HEK293 (cell line): ENCODE results near the gene ACIN1.

Source experiments
- CTCF ChIA-PET: fragments of 350-600 bp; formaldehyde crosslinking; extraction: SDS; loops from one replicate; lab custom pipeline; 2021; ENCODE audit warnings: antibody characterized with exemption; lab: Yijun Ruan, JAX
- POLR2A ChIA-PET: fragments of 300-600 bp; formaldehyde crosslinking; extraction: SDS; loops from one replicate; lab custom pipeline; 2020; ENCODE audit warnings: antibody characterized with exemption, inconsistent platforms; lab: Yijun Ruan, JAX
- H3K27ac ChIP-seq: fragments of 200-500 bp; sonication (Bioruptor generic); 2 replicates; pipeline ENCODE4 v1.5.1; 2014; ENCODE audit warnings: low read depth, low read length, control low read depth, inconsistent platforms; ENCODE audit errors: extremely low read depth
- H3K36me3 ChIP-seq, 2 experiments: fragments of 200-500 bp in 1 of 2; sonication (Bioruptor generic) in 1 of 2; 1 replicate in 1 of 2; 2 replicates in 1 of 2; pipeline ENCODE4 v1.5.1; 2014 to 2017; ENCODE audit warnings: inconsistent platforms in 2 of 2, low read length in 2 of 2; ENCODE audit not compliant: control insufficient read depth in 2 of 2, insufficient read depth in 1 of 2
- H3K4me1 ChIP-seq: fragments of 200-500 bp; sonication (Bioruptor generic); 2 replicates; pipeline ENCODE4 v1.5.1; 2014; ENCODE audit warnings: mild to moderate bottlenecking, low read length, inconsistent platforms; ENCODE audit not compliant: control insufficient read depth, insufficient read depth
- H3K4me3 ChIP-seq: 2 replicates; pipeline ENCODE4 v1.5.1; 2011; ENCODE audit warnings: low read depth, mild to moderate bottlenecking, control low read depth, low read length, moderate library complexity
- H3K9me3 ChIP-seq: fragments of 200-500 bp; sonication (Bioruptor generic); 2 replicates; pipeline ENCODE4 v1.5.1; 2014; ENCODE audit warnings: low read depth, low read length, inconsistent platforms; ENCODE audit not compliant: control insufficient read depth, insufficient read depth
- FEZF1 ChIP-seq: fragments of 450-650 bp; formaldehyde crosslinking; IDR thresholded peaks from 2 replicates; pipeline ENCODE4 v1.5.1; 2016; ENCODE audit warnings: missing biosample characterization, missing genetic modification characterization
- HOXA7 ChIP-seq: sonication (generic); formaldehyde crosslinking; IDR thresholded peaks from 2 replicates; pipeline ENCODE4 v1.8.1; 2022; ENCODE audit warnings: missing genetic modification reagents, borderline replicate concordance
- SP7 ChIP-seq: fragments of 450-650 bp; formaldehyde crosslinking; IDR thresholded peaks from 2 replicates; pipeline ENCODE4 v1.5.1; 2016; ENCODE audit warnings: missing biosample characterization, missing genetic modification characterization
- ZNF114 ChIP-seq: fragments of 450-650 bp; formaldehyde crosslinking; IDR thresholded peaks from 2 replicates; pipeline ENCODE4 v1.5.0; 2017; ENCODE audit warnings: missing biosample characterization, missing genetic modification characterization
- ZNF23 ChIP-seq: fragments of 450-650 bp; formaldehyde crosslinking; IDR thresholded peaks from 2 replicates; pipeline ENCODE4 v1.5.1; 2016; ENCODE audit warnings: missing biosample characterization, missing genetic modification characterization, borderline replicate concordance
- ZNF335 ChIP-seq: fragments of 450-650 bp; formaldehyde crosslinking; conservative IDR thresholded peaks from 2 replicates; pipeline ENCODE4 v1.5.1; 2016; ENCODE audit warnings: missing biosample characterization, missing genetic modification characterization
- ZNF473 ChIP-seq: fragments of 450-650 bp; formaldehyde crosslinking; IDR thresholded peaks from 2 replicates; pipeline ENCODE4 v1.5.1; 2017; ENCODE audit warnings: missing biosample characterization, missing genetic modification characterization
- ZNF621 ChIP-seq: fragments of 450-650 bp; formaldehyde crosslinking; IDR thresholded peaks from 2 replicates; pipeline ENCODE4 v1.5.1; 2017; ENCODE audit warnings: missing biosample characterization, missing genetic modification characterization
- ZNF629 ChIP-seq: fragments of 450-650 bp; formaldehyde crosslinking; IDR thresholded peaks from 2 replicates; pipeline ENCODE4 v1.5.1; 2017; ENCODE audit warnings: missing biosample characterization, missing genetic modification characterization
- ZNF747 ChIP-seq: fragments of 450-650 bp; formaldehyde crosslinking; IDR thresholded peaks from 2 replicates; pipeline ENCODE4 v1.5.1; 2016; ENCODE audit warnings: missing biosample characterization, missing genetic modification characterization
- TF ChIP-seq, protein P1 (sequence below): fragments of 450-650 bp; formaldehyde crosslinking; IDR thresholded peaks from 2 replicates; pipeline ENCODE4 v1.5.1; 2016; ENCODE audit warnings: missing biosample characterization, missing genetic modification characterization
- TF ChIP-seq, protein P2 (sequence below): fragments of 450-650 bp; formaldehyde crosslinking; IDR thresholded peaks from 2 replicates; pipeline ENCODE4 v1.5.1; 2016; ENCODE audit warnings: missing biosample characterization, missing genetic modification characterization
- TF ChIP-seq, protein P3 (sequence below): fragments of 450-650 bp; formaldehyde crosslinking; IDR thresholded peaks from 2 replicates; pipeline ENCODE4 v1.5.1; 2016; ENCODE audit warnings: missing biosample characterization, missing genetic modification characterization
- TF ChIP-seq, protein P4 (sequence below): fragments of 450-650 bp; formaldehyde crosslinking; IDR thresholded peaks from 2 replicates; pipeline ENCODE4 v1.5.1; 2017; ENCODE audit warnings: missing biosample characterization, missing genetic modification characterization

The ACIN1 gene

GRCh38 chr14:23009939-23010726 is 84.8 kb downstream of the ACIN1 start, which contains the start of gene C14orf93 (continued):
- TF ChIP-seq, protein P1, sequence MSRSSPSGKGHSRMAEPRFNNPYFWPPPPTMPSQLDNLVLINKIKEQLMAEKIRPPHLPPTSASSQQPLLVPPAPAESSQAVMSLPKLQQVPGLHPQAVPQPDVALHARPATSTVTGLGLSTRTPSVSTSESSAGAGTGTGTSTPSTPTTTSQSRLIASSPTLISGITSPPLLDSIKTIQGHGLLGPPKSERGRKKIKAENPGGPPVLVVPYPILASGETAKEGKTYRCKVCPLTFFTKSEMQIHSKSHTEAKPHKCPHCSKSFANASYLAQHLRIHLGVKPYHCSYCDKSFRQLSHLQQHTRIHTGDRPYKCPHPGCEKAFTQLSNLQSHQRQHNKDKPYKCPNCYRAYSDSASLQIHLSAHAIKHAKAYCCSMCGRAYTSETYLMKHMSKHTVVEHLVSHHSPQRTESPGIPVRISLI (tag by site-specific recombination), result no peak; the same call in 1 of the 2 replicates
- TF ChIP-seq, protein P2, sequence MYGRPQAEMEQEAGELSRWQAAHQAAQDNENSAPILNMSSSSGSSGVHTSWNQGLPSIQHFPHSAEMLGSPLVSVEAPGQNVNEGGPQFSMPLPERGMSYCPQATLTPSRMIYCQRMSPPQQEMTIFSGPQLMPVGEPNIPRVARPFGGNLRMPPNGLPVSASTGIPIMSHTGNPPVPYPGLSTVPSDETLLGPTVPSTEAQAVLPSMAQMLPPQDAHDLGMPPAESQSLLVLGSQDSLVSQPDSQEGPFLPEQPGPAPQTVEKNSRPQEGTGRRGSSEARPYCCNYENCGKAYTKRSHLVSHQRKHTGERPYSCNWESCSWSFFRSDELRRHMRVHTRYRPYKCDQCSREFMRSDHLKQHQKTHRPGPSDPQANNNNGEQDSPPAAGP (tag by site-specific recombination), result peak; percentile 56; the same call in 1 of the 2 replicates
- TF ChIP-seq ZNF629 (tag by site-specific recombination), result peak; percentile 54
- no peak for TF ChIP-seq ZNF621 (tag by site-specific recombination)
- TF ChIP-seq HOXA7 (CRISPR knock-in tag), result no peak
- TF ChIP-seq, all 188 proteins: peak for 37

DNA sequence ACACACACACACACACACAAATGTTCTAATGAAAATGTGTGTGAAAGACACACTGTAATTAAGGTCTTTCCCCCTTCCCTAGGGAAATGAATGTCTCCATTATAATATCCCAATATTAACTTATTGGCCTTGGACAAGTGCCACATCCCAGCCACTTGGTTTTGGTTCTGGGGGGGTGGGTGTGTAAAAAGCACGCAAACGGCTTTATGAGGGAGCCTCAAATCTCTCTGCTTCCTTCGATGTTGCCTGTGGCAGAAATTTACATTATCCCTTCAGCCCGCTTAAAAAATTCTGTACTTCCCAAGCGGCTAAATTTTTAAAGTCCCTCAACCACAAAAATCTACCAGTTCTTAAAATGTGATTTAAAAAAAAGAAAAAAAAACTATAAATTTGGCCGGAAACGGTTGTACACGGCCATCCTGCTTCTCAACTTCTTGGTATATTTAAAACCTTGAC is 85.4 kb downstream of the ACIN1 start:
- Histone ChIP-seq H3K4me1 (peaks cover 8% of the 10 kb centered on the region; the same call in 1 of the 2 replicates), H3K36me3 (no peaks in the 10 kb centered on the region), H3K4me3 (peak overlapping the region; percentile 40), H3K9me3 (no peaks in the 10 kb centered on the region), H3K27ac (no peak overlapping the region)
- TF ChIP-seq, protein P3, sequence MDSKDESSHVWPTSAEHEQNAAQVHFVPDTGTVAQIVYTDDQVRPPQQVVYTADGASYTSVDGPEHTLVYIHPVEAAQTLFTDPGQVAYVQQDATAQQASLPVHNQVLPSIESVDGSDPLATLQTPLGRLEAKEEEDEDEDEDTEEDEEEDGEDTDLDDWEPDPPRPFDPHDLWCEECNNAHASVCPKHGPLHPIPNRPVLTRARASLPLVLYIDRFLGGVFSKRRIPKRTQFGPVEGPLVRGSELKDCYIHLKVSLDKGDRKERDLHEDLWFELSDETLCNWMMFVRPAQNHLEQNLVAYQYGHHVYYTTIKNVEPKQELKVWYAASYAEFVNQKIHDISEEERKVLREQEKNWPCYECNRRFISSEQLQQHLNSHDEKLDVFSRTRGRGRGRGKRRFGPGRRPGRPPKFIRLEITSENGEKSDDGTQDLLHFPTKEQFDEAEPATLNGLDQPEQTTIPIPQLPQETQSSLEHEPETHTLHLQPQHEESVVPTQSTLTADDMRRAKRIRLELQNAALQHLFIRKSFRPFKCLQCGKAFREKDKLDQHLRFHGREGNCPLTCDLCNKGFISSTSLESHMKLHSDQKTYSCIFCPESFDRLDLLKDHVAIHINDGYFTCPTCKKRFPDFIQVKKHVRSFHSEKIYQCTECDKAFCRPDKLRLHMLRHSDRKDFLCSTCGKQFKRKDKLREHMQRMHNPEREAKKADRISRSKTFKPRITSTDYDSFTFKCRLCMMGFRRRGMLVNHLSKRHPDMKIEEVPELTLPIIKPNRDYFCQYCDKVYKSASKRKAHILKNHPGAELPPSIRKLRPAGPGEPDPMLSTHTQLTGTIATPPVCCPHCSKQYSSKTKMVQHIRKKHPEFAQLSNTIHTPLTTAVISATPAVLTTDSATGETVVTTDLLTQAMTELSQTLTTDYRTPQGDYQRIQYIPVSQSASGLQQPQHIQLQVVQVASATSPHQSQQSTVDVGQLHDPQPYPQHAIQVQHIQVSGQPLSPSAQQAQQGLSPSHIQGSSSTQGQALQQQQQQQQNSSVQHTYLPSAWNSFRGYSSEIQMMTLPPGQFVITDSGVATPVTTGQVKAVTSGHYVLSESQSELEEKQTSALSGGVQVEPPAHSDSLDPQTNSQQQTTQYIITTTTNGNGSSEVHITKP (tag by site-specific recombination), result 0 out of 2 replicates have a peak, but pooled peaks have one; percentile 16
- TF ChIP-seq ZNF114 (tag by site-specific recombination), result no peak
- TF ChIP-seq ZNF629 (tag by site-specific recombination), result no peak
- no peak for TF ChIP-seq ZNF747 (tag by site-specific recombination)
- peak; percentile 36; the same call in 1 of the 2 replicates for TF ChIP-seq SP7 (tag by site-specific recombination)
- 0 out of 2 replicates have a peak, but pooled peaks have one; percentile 8 for TF ChIP-seq FEZF1 (tag by site-specific recombination)
- TF ChIP-seq, protein P1 (tag by site-specific recombination), result peak; percentile 92
- peak; percentile 65; the same call in 1 of the 2 replicates for TF ChIP-seq ZNF335 (tag by site-specific recombination)
- ChIA-PET POLR2A (interaction anchor here (1.1 kb wide), 1 partner anchor 50 kb away, joined by 5 read pairs; no protein-coding TSS in a partner anchor), CTCF (interaction anchor here (4.0 kb wide), 1 partner anchor 24 kb away, joined by 53 read pairs; no protein-coding TSS in a partner anchor)

DNA sequence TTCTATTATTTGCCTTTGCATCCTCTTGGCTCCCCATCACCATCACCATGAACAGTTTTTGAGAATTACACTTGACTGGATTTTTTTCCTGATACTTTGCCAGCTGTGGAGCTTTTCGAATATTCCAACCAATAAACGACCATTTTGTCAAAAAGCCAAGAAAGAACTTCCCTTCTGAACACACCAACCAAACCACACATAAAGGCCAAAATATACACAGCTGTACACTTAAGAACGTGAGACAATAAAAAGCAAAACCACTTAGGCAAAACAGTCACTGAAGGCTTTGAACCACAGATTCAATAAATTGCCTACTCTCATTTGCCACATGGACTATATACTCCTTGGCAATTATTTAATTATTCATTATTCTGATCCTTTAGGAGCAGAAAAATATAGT is 86.1 kb downstream of the ACIN1 start:
- CTCF ChIA-PET, result interaction anchor here (0.6 to 4.0 kb wide), 4 partner anchors 14 to 23 kb away, joined by 3 to 53 read pairs (median 4); no protein-coding TSS in a partner anchor
- POLR2A ChIA-PET, result interaction anchor here (1.1 to 3.5 kb wide), 2 partner anchors 32 to 51 kb away, joined by 5 to 20 read pairs; no protein-coding TSS in a partner anchor
- TF ChIP-seq FEZF1 (tag by site-specific recombination) (peak; percentile 12; the same call in 1 of the 2 replicates), ZNF473 (tag by site-specific recombination) (no peak), ZNF23 (no peak)
- TF ChIP-seq, protein P4, sequence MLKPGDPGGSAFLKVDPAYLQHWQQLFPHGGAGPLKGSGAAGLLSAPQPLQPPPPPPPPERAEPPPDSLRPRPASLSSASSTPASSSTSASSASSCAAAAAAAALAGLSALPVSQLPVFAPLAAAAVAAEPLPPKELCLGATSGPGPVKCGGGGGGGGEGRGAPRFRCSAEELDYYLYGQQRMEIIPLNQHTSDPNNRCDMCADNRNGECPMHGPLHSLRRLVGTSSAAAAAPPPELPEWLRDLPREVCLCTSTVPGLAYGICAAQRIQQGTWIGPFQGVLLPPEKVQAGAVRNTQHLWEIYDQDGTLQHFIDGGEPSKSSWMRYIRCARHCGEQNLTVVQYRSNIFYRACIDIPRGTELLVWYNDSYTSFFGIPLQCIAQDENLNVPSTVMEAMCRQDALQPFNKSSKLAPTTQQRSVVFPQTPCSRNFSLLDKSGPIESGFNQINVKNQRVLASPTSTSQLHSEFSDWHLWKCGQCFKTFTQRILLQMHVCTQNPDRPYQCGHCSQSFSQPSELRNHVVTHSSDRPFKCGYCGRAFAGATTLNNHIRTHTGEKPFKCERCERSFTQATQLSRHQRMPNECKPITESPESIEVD (tag by site-specific recombination), result peak; percentile 61
- H3K4me1 ChIP-seq, result peaks cover 8% of the 10 kb centered on the region; the same call in 1 of the 2 replicates
- no peak overlapping the region for H3K4me3 ChIP-seq
- no peaks in the 10 kb centered on the region for H3K9me3 ChIP-seq
- no peaks in the 10 kb centered on the region for H3K36me3 ChIP-seq
- no peak overlapping the region for H3K27ac ChIP-seq
